HCT116 (cell line): ENCODE data around the gene ITPR1. TPM values are rescaled to one million over a fixed set of nuclear protein-coding genes. Genes with fewer than 3 reads are reported as not detected.

Source experiments
- ATAC-seq: fragments of 200-7000 bp; cut with Tn5 transposase; 2 replicates; pipeline ENCODE4 v1.9.1; 2020; ENCODE audit warnings: mild to moderate bottlenecking, moderate library complexity
- BruUV-seq: library from RNA; stranded (reverse); fragments of 400-500 nt; replicated peaks from 2 replicates; lab custom pipeline; 2021; lab: Mats Ljungman, UMichigan
- CTCF ChIA-PET: fragments of 300-600 bp; sonication (Branson Sonifier 250); formaldehyde crosslinking; loops from one replicate; lab custom pipeline; 2021; ENCODE audit warnings: antibody characterized with exemption; lab: Charles Lee
- POLR2A ChIA-PET: fragments of 300-600, 350-600 bp; sonication (Branson Sonifier 250); formaldehyde crosslinking; loops from one replicate; lab custom pipeline; 2021; ENCODE audit warnings: antibody characterized with exemption; lab: Charles Lee
- RAD21 ChIA-PET, 2 experiments: fragments of 300-600 bp; sonication (Branson Sonifier 250); formaldehyde crosslinking; loops; one replicate each; lab custom pipeline; 2023; ENCODE audit warnings: low total read pairs in 2 of 2; ENCODE audit not compliant: uncharacterized antibody in 2 of 2, unreplicated experiment in 2 of 2, low non-redundant PET in 1 of 2; lab: Charles Lee
- DNase-seq: peaks from one replicate; pipeline ENCODE4 v3.0.0-alpha.2; 2010; ENCODE audit warnings: low read depth, low spot score
- H2AFZ ChIP-seq: fragments of 200-600 bp; shearing (Covaris generic), sonication (generic); 2 replicates; pipeline ENCODE4 v1.6.1; 2017; ENCODE audit warnings: low read depth, mixed run types, mixed read lengths, antibody characterized with exemption, low read length; ENCODE audit not compliant: poor library complexity, severe bottlenecking
- H3K27ac ChIP-seq: 2 replicates; pipeline ENCODE4 v1.5.1; 2012; ENCODE audit warnings: low read depth, low read length
- H3K27me3 ChIP-seq: fragments of 200-600 bp; sonication (generic); 2 replicates; pipeline ENCODE4 v1.6.1; 2016; ENCODE audit warnings: mixed run types, low read length, mixed read lengths; ENCODE audit not compliant: insufficient read depth
- H3K36me3 ChIP-seq, 2 experiments: fragments of 200-500 bp in 1 of 2; fragments of 200-600 bp in 1 of 2; sonication (Bioruptor generic) in 1 of 2; sonication (generic) in 1 of 2; 2 replicates each; pipeline versions ENCODE4 v1.5.1 to v1.6.1; 2014 to 2016; ENCODE audit warnings: low read length in 2 of 2, inconsistent platforms in 1 of 2, mixed read lengths in 1 of 2, mixed run types in 1 of 2; ENCODE audit not compliant: insufficient read depth in 2 of 2, control insufficient read depth in 1 of 2
- H3K4me1 ChIP-seq, 2 experiments: fragments of 200-600 bp in 1 of 2; sonication (generic) in 1 of 2; 2 replicates each; pipeline versions ENCODE4 v1.5.1 to v1.6.1; 2012 to 2017; ENCODE audit warnings: low read length in 2 of 2, inconsistent platforms in 1 of 2, mild to moderate bottlenecking in 1 of 2, mixed read lengths in 1 of 2, mixed run types in 1 of 2, moderate library complexity in 1 of 2; ENCODE audit not compliant: insufficient read depth in 2 of 2, control insufficient read depth in 1 of 2
- H3K4me2 ChIP-seq: fragments of 200-600 bp; sonication (generic); 2 replicates; pipeline ENCODE4 v1.6.1; 2017; ENCODE audit warnings: mixed run types, low read length, mixed read lengths
- H3K4me3 ChIP-seq, 2 experiments: fragments of 200-600 bp in 1 of 2; sonication (generic) in 1 of 2; replicated peaks in 1 of 2; 2 replicates each; pipeline ENCODE4 v1.5.1; 2011 to 2016; ENCODE audit warnings: low read length in 2 of 2, control low read depth in 1 of 2, low read depth in 1 of 2, mild to moderate bottlenecking in 1 of 2, mixed read lengths in 1 of 2, mixed run types in 1 of 2
- H3K79me2 ChIP-seq: fragments of 200-600 bp; sonication (generic); 2 replicates; pipeline ENCODE4 v1.6.1; 2017; ENCODE audit warnings: mild to moderate bottlenecking, mixed run types, low read length, moderate library complexity, mixed read lengths; ENCODE audit not compliant: insufficient read depth
- H3K9ac ChIP-seq: fragments of 200-600 bp; sonication (generic); 2 replicates; pipeline ENCODE4 v1.6.1; 2016; ENCODE audit warnings: low read length, mixed read lengths
- H3K9me2 ChIP-seq: fragments of 200-600 bp; sonication (generic), shearing (Covaris generic); 2 replicates; pipeline ENCODE4 v1.6.1; 2017; ENCODE audit warnings: mixed run types, mild to moderate bottlenecking, moderate library complexity; ENCODE audit not compliant: insufficient read depth
- H3K9me3 ChIP-seq, 2 experiments: fragments of 200-500 bp in 1 of 2; fragments of 200-600 bp in 1 of 2; sonication (Bioruptor generic) in 1 of 2; sonication (generic) in 1 of 2; 2 replicates each; pipeline ENCODE4 v1.6.1; 2014 to 2017; ENCODE audit warnings: low read length in 2 of 2, mixed read lengths in 2 of 2, inconsistent platforms in 1 of 2, low read depth in 1 of 2, mild to moderate bottlenecking in 1 of 2, mixed run types in 1 of 2, moderate library complexity in 1 of 2; ENCODE audit not compliant: control insufficient read depth in 1 of 2, insufficient read depth in 1 of 2
- H4K20me1 ChIP-seq: fragments of 200-600 bp; sonication (generic), shearing (Covaris generic); 2 replicates; pipeline ENCODE4 v1.6.1; 2017; ENCODE audit warnings: mixed run types, mild to moderate bottlenecking, moderate library complexity; ENCODE audit not compliant: insufficient read depth
- CBX3 ChIP-seq: IDR thresholded peaks from 2 replicates; pipeline ENCODE4 v1.6.1; 2012; ENCODE audit warnings: low read depth
- ELF1 ChIP-seq: IDR thresholded peaks from 2 replicates; pipeline ENCODE4 v1.6.1; 2012; ENCODE audit warnings: low read depth, borderline replicate concordance
- EZH2 ChIP-seq: fragments of 200-600 bp; sonication (generic); IDR thresholded peaks from 2 replicates; pipeline ENCODE4 v1.6.1; 2017; ENCODE audit warnings: antibody characterized with exemption, mixed run types
- EZH2phosphoT487 ChIP-seq: fragments of 200-600 bp; IDR thresholded peaks from 2 replicates; pipeline ENCODE4 v1.6.1; 2018; ENCODE audit warnings: antibody characterized with exemption, borderline replicate concordance
- FOSL1 ChIP-seq: IDR thresholded peaks from 2 replicates; pipeline ENCODE4 v1.6.1; 2012; ENCODE audit warnings: low read depth
- JUND ChIP-seq: IDR thresholded peaks from 2 replicates; pipeline ENCODE4 v1.6.1; 2012
- POLR2A ChIP-seq: IDR thresholded peaks from 2 replicates; pipeline ENCODE4 v1.7.0; 2011; ENCODE audit warnings: borderline replicate concordance; ENCODE audit not compliant: insufficient read depth, insufficient read length; ENCODE audit errors: extremely low read depth
- SRF ChIP-seq: IDR thresholded peaks from 2 replicates; pipeline ENCODE4 v1.6.1; 2012; ENCODE audit warnings: low read depth
- TCF7L2 ChIP-seq: IDR thresholded peaks from 2 replicates; pipeline ENCODE4 v1.7.0; 2011; ENCODE audit warnings: borderline replicate concordance, inconsistent platforms; ENCODE audit not compliant: insufficient read depth, insufficient read length; ENCODE audit errors: extremely low read depth
- YY1 ChIP-seq: IDR thresholded peaks from 2 replicates; pipeline ENCODE4 v1.6.1; 2011; ENCODE audit warnings: low read length, low read depth, moderate library complexity, mild to moderate bottlenecking; ENCODE audit not compliant: insufficient replicate concordance; ENCODE audit errors: extremely low read depth
- ZFX ChIP-seq: fragments of 450-650 bp; IDR thresholded peaks from 2 replicates; pipeline ENCODE4 v1.6.1; 2017
- ZNF274 ChIP-seq: fragments of 200-500 bp; sonication (Bioruptor generic); IDR thresholded peaks from 2 replicates; pipeline ENCODE4 v1.6.1; 2014; ENCODE audit warnings: mild to moderate bottlenecking, low read depth, low read length, inconsistent platforms
- intact Hi-C: fragments of 100-400 bp; cut with micrococcal nuclease; formaldehyde crosslinking; loops from 2 replicates; pipeline ENCODE4 v1.10.0; 2022
- total RNA-seq: library from RNA; stranded (reverse); gene quantifications from one replicate; pipeline ENCODE4 v1.2.1, GENCODE V29; 2021; ENCODE audit not compliant: unreplicated experiment
- TF ChIP-seq, protein P1 (sequence below): IDR thresholded peaks from 2 replicates; pipeline ENCODE4 v1.6.1; 2012; ENCODE audit warnings: low read depth
- TF ChIP-seq, protein P2 (sequence below): IDR thresholded peaks from 2 replicates; pipeline ENCODE4 v1.6.1; 2012
- TF ChIP-seq, protein P3 (sequence below): IDR thresholded peaks from 2 replicates; pipeline ENCODE4 v1.6.1; 2012

Gene ITPR1
- total RNA-seq, 1 experiment from 2014 or later: 9.2 TPM

DNA sequence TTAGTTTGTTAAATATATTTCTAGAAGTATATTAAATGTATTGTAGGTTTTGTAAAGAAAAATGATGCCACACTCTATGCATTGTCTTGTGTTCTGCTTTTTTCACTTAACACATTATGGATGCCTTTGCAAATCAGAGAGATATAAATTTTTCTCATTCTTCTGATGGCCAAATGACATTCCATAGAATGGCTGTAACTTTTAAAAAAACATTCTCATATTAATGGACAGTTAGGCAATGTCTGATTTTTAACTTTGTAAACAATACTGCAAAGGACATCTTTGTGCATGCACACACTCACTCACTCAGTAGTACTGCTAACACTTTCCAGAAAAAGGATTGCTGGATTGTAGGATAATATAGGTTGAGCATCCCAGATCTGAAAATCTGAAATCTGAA is 195.9 kb downstream of the ITPR1 start:
- Histone ChIP-seq H3K27ac (no peak overlapping the region), H3K9me2 (no peaks in the 10 kb centered on the region), H3K4me1 (no peaks in the 10 kb centered on the region), H3K79me2 (no peaks in the 10 kb centered on the region), H3K9ac (no peak overlapping the region), H3K4me2 (no peak overlapping the region), H4K20me1 (no peaks in the 10 kb centered on the region), H3K9me3 (no peaks in the 10 kb centered on the region; a peak in 1 of 4 replicates), H3K36me3 (no peaks in the 10 kb centered on the region), H2AFZ (no peak overlapping the region), H3K4me3 (no peak overlapping the region), H3K27me3 (no peaks in the 10 kb centered on the region)
- TF ChIP-seq CBX3 (no peak), EZH2phosphoT487 (no peak), ZFX (no peak), JUND (no peak), EZH2 (no peak), SRF (no peak), POLR2A (no peak), YY1 (no peak), ELF1 (no peak), ZNF274 (no peak), FOSL1 (no peak), TCF7L2 (no peak)
- TF ChIP-seq, protein P1, sequence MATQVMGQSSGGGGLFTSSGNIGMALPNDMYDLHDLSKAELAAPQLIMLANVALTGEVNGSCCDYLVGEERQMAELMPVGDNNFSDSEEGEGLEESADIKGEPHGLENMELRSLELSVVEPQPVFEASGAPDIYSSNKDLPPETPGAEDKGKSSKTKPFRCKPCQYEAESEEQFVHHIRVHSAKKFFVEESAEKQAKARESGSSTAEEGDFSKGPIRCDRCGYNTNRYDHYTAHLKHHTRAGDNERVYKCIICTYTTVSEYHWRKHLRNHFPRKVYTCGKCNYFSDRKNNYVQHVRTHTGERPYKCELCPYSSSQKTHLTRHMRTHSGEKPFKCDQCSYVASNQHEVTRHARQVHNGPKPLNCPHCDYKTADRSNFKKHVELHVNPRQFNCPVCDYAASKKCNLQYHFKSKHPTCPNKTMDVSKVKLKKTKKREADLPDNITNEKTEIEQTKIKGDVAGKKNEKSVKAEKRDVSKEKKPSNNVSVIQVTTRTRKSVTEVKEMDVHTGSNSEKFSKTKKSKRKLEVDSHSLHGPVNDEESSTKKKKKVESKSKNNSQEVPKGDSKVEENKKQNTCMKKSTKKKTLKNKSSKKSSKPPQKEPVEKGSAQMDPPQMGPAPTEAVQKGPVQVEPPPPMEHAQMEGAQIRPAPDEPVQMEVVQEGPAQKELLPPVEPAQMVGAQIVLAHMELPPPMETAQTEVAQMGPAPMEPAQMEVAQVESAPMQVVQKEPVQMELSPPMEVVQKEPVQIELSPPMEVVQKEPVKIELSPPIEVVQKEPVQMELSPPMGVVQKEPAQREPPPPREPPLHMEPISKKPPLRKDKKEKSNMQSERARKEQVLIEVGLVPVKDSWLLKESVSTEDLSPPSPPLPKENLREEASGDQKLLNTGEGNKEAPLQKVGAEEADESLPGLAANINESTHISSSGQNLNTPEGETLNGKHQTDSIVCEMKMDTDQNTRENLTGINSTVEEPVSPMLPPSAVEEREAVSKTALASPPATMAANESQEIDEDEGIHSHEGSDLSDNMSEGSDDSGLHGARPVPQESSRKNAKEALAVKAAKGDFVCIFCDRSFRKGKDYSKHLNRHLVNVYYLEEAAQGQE: no peak
- TF ChIP-seq, protein P2, sequence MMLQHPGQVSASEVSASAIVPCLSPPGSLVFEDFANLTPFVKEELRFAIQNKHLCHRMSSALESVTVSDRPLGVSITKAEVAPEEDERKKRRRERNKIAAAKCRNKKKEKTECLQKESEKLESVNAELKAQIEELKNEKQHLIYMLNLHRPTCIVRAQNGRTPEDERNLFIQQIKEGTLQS: no peak
- TF ChIP-seq, protein P3, sequence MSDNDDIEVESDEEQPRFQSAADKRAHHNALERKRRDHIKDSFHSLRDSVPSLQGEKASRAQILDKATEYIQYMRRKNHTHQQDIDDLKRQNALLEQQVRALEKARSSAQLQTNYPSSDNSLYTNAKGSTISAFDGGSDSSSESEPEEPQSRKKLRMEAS: no peak
- DNase-seq: no peak
- ChIA-PET POLR2A (no interaction called here), CTCF (no interaction called here), RAD21 (no interaction called here)
- BruUV-seq: no TSS peak
- no peak for ATAC-seq
- intact Hi-C loops: no loop called here
